IPS-18c (cell line): Measurements from ENCODE around the gene TFF2.

ENCODE experiments used
- H3K4me3 ChIP-seq: 2 replicates; pipeline ENCODE4 v1.7.0; 2013; ENCODE audit warnings: low read depth, mild to moderate bottlenecking, low read length, moderate library complexity; ENCODE audit not compliant: insufficient read depth
- H3K9me3 ChIP-seq: one replicate; pipeline ENCODE4 v1.6.1; 2013; ENCODE audit warnings: mild to moderate bottlenecking, low read length, moderate library complexity; ENCODE audit not compliant: control insufficient read depth, insufficient read depth

TFF2 gene

DNA sequence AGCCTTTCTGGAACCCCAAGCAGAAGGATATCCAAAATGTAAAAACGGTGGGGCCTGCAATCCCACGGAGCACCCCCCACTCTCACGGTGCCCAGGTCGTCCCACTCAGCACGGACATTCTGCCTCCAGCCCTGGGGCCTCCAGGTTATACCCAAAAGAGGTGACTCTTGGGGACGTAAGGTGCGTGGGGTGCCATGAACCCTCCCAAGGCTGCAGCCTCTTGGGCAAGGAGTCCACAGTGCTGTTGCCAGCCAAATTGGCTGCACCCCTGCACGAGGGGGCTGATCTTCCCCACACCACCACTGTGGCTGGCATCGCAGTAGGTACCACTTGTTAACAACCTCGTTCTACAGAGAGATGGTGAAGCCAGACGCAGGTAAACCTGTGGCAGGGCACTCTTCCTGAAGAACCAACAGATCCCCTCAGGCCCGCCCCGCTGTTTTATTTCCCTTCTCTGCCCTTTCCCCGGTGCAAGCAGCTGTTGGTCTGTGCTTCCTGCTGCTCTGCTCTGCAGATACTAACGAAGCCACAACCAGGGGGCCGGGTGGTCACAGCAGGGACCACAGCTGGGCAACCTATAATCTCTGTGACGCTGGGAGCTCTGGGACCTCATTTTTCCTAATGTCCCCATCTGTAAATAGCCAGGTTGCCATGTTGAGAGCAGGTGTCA, 44.3 kb downstream of the TFF2 start:
- H3K4me3 ChIP-seq = no peak overlapping the region

DNA sequence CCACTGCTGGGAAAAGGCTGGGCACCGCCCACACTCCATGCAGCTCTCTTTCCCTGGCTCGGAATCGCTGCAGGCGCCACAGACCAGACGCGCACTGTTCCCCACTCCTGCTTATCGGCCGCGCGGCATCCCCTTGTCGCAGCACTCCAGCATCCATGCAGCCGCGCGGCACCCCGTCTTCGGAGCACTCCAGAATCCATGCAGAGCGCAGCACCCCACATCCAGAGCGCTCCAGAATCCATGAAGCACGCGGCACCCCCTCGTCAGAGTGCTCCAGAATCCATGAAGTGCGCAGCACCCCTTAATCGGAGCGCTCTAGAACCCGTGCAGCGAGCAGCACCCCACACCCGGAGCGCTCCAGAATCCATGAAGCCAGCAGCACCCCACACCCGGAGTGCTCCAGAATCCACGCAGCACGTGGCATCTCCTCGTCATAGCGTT, 45.1 kb downstream of the TFF2 start:
- H3K9me3 ChIP-seq = no peaks in the 10 kb centered on the region
- no peak overlapping the region for H3K4me3 ChIP-seq

More for the DNA sequence above, 44.3 kb downstream of the TFF2 start:
- H3K9me3 ChIP-seq = no peaks in the 10 kb centered on the region

DNA sequence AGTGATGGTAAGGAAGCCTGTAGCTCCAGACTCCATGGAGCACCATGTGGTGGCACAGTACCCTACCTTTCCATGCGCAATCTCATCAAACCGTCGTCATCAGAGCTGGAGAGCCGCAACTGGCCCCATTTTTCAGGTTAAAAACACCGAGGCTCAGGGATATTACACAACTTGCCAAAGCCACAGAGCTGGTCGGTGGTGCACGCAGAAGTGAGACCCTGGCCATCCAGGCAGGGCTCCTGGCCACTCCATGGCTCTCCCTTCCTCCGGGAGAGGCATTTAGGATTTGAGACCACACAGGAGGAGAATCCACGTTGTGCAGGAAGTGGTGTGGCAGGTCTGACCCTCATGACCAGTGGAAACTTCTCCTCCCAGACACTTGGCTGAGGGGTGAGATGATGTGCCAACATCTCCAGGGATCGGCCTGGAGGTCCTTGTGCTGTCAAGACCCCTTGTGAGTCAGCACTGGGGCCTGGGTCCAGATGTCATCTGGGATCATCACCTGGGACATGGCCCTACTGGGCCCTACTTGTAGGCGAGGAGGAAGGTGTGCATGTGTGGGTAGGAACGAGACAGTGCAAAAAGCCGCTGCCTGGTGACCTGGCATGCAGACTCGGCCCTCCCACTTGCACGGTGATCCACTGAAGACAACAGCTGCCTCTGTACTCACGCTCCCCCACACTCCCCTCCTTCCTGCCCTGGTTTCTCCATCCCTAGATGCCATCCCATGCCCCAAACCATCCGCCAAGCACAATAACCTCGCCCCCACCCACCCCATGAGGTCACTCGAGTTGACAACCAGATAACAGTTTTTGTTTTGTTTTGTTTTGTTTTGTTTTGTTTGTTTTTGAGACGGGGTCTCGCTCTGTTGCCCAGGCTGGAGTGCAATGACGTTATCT, 46.0 kb downstream of the TFF2 start:
- no peaks in the 10 kb centered on the region for H3K9me3 ChIP-seq
- H3K4me3 ChIP-seq = no peak overlapping the region

DNA sequence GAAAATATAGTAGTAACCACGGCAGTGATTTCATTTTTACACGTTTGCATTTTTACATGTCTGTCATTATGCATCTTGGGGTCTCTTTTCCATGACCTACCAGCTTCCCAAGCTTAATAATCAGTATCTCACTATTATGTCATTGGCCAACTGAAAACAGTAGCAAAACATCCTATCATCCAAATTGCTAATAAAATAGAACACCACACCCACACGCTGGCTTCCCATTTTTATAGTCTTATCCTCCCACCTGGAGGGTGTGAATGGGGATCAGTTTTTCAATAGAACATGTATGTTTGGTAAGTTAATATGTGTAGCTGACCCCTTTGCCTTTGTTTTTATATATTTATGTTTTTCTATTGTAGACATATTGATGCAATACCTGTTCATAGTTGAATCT, 47.4 kb downstream of the TFF2 start:
- Histone ChIP-seq H3K9me3 (no peaks in the 10 kb centered on the region), H3K4me3 (no peak overlapping the region)

DNA sequence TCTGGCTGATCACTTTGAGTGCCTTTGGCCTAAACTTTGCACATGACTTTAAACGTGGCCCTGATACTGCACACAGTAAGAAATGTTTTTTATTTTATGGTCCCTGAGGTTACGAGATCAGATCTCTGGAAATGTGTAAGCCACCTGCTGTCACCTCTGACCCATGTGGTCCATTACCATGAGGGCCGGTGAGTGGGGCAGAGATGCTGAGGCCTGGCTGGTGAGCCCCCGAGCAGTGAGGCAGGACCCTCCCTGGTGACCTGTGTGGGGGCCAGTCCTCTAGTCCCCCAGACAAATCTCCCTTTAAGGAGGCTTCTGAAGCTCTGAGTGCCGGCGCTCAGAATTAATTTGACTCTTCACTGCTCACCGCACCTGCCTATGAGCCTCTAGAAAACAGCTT, 48.0 kb downstream of the TFF2 start:
- no peaks in the 10 kb centered on the region for H3K9me3 ChIP-seq
- no peak overlapping the region for H3K4me3 ChIP-seq

DNA sequence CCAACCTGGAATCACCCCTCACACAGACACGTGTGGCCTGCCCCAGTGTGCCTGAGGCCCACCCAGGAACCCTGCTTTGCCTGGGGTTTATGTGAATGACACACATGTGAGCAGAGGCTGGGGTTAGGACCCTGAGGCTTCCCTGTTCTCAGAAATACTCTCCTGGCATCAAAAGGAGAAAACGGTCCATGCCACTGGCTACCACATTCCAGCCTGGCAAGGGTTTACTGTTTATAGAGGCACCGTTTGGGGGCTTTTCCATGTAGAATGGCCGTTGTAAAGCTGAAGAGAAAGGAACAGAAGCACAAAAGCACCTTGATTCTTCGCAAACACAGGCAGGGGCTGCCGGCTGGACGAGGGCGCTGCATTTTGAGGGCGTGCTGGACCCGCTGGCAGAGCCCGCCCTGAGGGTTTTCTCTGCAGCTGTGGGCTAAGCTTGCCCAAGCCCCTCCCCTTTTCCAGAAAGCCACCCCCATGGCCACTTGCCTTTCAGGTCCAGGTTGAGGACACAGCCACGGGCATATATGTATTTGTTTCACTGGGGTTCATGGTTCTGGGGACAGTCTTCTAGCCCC, 48.6 kb downstream of the TFF2 start:
- no peak overlapping the region for H3K4me3 ChIP-seq

DNA sequence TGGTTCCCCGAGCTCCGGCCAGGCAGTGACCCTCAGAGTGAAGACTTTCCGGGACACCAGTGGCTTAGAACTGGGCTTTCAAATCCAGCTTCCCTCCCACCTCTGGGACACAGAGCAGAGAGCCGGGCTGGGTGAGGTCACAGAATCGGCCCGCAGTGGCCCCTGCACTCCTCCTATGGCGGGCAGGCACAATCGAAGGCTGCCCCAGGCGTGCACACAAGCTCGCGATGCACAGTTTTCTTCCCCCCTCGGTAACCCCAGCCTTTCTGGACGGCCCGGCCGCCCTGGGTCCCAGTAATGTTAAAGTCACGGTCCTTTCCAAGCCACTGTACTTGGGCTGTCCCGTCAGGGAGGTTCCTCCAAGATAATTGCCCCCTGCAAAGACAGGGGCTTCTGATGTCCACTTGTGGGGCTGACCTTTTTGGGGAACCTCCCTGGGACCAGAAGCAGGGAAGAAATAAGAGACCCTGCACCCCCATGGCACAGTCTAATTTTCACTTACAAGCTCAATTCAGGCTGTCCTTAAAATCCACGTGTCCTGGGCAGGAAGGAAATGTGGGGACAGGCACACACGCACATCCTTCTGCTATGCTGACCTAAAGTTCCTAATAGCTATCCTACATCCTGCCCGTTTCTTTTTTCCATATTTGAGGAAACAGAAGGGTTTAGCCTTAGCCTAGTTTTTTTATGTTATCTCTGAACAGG, 49.3 kb downstream of the TFF2 start:
- no peak overlapping the region for H3K4me3 ChIP-seq
- H3K9me3 ChIP-seq = no peaks in the 10 kb centered on the region

More for the DNA sequence above, 48.6 kb downstream of the TFF2 start:
- H3K9me3 ChIP-seq = no peaks in the 10 kb centered on the region

DNA sequence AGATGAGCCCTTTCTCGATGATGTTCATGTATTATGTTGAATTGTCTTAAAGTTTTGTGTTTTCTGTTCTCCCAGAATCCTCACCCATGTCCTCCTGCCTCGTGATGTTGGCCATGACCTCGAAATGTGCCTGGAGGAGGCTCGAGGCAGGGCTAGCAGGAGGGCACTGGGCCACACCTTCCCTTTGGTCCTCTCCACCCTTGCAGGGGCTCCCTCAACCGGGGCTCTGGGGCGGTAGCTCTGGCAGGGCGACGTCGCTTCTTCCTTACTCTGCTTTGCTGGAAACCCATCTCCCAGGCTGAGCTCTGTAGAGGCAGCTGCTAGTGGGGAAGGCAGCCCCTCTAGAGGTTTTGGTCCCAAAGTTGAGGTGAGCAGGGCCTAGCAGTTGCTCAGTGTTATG, 49.8 kb downstream of the TFF2 start:
- no peak overlapping the region for H3K4me3 ChIP-seq
- H3K9me3 ChIP-seq = no peaks in the 10 kb centered on the region

DNA sequence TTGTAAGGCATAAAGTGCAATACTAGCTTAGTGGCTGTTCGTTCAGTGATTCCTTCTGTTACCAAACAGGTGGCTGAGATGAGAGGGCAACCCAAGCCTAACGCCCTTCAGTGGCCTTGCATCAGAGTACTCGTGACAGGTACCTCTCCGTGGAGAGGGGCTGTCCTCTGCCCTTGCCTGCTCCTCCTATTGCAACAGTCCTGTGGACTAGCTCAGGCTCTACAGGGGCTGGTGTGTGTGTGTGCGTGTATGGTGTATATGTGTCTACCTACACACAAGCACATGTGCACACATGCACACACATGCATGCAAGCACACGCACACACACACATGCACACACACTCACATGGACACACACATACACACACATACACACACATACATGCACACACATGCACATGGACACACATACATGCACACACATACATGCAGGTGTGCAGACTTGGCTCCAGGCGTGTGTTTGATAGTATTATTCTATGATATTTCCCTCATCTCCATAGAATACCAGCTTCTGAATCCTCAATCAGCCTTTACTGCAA, 50.7 kb downstream of the TFF2 start:
- H3K9me3 ChIP-seq = no peaks in the 10 kb centered on the region
- H3K4me3 ChIP-seq = no peak overlapping the region

DNA sequence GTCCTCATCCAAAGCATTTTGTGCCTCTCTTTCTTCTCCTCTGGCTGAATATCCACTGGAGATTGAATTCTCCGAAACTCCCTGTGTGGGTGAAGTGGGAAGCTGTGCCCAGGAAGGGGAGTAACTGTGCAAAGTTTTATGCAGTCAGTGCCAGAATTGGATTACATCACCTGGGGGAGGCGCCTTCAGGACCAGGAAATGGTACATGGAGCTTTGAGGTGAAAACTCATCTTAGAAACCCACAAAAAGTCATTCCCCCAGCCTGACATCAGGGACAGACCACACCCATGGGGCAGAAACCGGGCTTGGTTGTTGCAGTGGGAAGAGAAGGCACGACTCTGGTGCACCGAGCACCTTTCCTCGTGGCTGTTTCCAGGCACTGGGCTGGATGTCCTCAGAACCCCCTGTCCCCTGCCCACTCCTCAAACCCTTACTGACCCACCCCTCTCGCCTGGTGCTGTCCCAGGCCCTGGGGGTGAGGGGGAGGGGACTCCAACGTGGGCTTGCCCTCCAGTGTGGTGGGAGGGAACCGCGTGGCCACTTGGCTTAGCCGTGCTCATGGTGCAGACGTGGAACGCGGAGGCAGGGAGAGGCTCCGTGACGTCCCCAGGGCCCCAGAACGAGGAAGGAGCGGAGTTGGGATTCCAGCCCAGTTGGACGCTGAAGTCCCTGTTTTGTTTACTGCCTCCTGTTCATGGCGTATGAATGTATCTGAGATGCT, 51.3 kb downstream of the TFF2 start:
- no peak overlapping the region for H3K4me3 ChIP-seq
- H3K9me3 ChIP-seq = no peaks in the 10 kb centered on the region

DNA sequence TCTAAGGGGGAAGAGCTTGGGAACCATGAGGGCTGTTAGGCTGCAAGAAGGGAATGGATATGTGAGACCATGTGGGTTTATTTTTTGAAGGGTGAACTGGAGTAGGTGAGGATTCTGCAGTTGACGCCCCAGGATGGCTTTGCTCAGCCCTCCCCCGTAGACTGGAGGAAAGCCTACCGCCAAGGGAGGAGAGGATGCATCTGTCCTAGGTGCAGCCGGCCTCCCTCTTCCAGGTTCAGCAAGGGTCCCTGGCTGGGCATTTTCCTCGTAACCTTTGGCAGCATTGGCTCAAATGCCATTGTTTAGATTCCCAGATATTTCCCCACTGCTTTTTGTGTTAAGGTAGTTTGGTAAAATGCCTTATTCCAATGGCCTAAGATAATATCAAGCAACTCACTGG, 52.1 kb downstream of the TFF2 start:
- Histone ChIP-seq H3K4me3 (no peak overlapping the region), H3K9me3 (no peaks in the 10 kb centered on the region)

DNA sequence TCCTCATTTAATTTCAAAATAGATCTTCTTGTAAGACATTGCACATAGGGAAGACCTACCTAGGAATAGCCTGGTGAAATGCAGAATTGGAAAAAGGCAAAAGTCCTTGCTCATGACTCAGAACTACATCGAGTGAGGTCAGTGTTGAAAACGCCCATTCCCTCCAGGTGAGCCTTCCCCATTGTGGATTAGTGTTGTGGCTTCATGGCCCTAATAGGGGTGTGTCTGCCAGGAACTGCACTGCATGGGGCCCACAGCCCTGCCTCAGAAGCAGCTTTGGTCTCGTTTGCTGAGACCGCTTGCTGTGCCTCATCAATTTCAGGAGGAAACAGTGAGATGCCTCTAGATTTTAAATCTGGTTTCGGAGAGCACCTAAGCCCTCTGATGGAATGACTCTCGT, 52.6 kb downstream of the TFF2 start:
- H3K4me3 ChIP-seq = no peak overlapping the region
- H3K9me3 ChIP-seq = no peaks in the 10 kb centered on the region

DNA sequence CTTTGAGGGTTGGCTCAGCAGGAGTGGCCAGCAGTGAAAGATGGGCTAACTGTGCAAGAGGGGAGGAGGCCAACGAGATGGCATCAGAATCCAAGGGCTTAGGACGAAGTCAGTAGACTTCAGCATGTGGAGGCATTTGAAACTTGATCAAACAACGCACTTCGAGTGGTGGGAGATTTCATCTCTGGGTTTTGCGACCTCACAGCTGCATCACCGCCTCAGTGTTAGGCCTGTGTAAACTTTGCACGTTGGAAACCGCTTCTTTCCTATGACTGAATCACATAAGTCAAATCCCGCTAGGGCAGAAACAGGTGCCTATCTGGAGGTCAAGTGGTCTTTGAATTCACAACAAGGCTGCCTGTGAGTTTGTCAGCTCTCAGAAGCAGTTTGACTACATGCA, 53.4 kb downstream of the TFF2 start:
- no peaks in the 10 kb centered on the region for H3K9me3 ChIP-seq
- no peak overlapping the region for H3K4me3 ChIP-seq

DNA sequence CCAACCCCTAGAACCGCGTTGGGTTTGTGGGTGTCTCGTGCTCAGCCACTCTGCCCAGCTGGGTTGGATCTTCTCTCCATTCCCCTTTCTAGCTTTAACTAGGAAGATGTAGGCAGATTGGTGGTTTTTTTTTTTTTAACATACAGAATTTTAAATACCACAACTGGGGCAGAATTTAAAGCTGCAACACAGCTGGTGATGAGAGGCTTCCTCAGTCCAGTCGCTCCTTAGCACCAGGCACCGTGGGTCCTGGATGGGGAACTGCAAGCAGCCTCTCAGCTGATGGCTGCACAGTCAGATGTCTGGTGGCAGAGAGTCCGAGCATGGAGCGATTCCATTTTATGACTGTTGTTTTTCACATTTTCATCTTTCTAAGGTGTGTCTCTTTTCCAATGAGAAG, 54.3 kb downstream of the TFF2 start:
- Histone ChIP-seq H3K9me3 (no peaks in the 10 kb centered on the region), H3K4me3 (no peak overlapping the region)
